ENCODE results near the gene MT1H. TPM values are rescaled to one million over a fixed set of nuclear protein-coding genes. Genes with fewer than 3 reads are reported as not detected.

Gene MT1H
- total and polyA plus RNA-seq, 2 donors = 0.85 to 50.7 TPM

Other genes starting within 250 kb of the MT1H start
- gene AMFR, start 244.3 kb upstream of the MT1H start, total RNA-seq = 34.6 TPM
- 52.4 TPM for gene AMFR, start 244.3 kb upstream of the MT1H start, polyA plus RNA-seq
- 79.7 TPM for gene NUDT21, start 218.5 kb upstream of the MT1H start, total RNA-seq
- 40.3 TPM for gene NUDT21, start 218.5 kb upstream of the MT1H start, polyA plus RNA-seq
- gene OGFOD1, start 218.3 kb upstream of the MT1H start, total RNA-seq = 26.0 TPM
- 18.8 TPM for gene OGFOD1, start 218.3 kb upstream of the MT1H start, polyA plus RNA-seq
- 36.2 TPM for gene BBS2, start 149.8 kb upstream of the MT1H start, total RNA-seq
- gene BBS2, start 149.8 kb upstream of the MT1H start, polyA plus RNA-seq = 49.2 TPM
- 7.5 TPM for gene MT4, start 104.7 kb upstream of the MT1H start, total RNA-seq
- 38.1 TPM for gene MT4, start 104.7 kb upstream of the MT1H start, polyA plus RNA-seq
- gene MT3, start 80.3 kb upstream of the MT1H start, total RNA-seq = 2.5 TPM
- gene MT3, start 80.3 kb upstream of the MT1H start, polyA plus RNA-seq = 13.1 TPM
- gene MT2A, start 61.2 kb upstream of the MT1H start, total RNA-seq = 7.8 TPM
- gene MT2A, start 61.2 kb upstream of the MT1H start, polyA plus RNA-seq = 2,040 TPM
- gene MT1E, start 44.0 kb upstream of the MT1H start, total RNA-seq = 2.1 TPM
- gene MT1E, start 44.0 kb upstream of the MT1H start, polyA plus RNA-seq = 126 TPM
- gene MT1M, start 37.2 kb upstream of the MT1H start, total RNA-seq = 0.28 TPM
- 97.7 TPM for gene MT1M, start 37.2 kb upstream of the MT1H start, polyA plus RNA-seq
- 1.2 TPM for gene MT1A, start 31.1 kb upstream of the MT1H start, total RNA-seq
- gene MT1A, start 31.1 kb upstream of the MT1H start, polyA plus RNA-seq = 285 TPM
- gene MT1B, start 17.9 kb upstream of the MT1H start, total RNA-seq = not detected
- 4.7 TPM for gene MT1B, start 17.9 kb upstream of the MT1H start, polyA plus RNA-seq
- 1.5 TPM for gene MT1F, start 11.9 kb upstream of the MT1H start, total RNA-seq
- gene MT1F, start 11.9 kb upstream of the MT1H start, polyA plus RNA-seq = 24.6 TPM
- gene MT1G, start 1.7 kb upstream of the MT1H start, total RNA-seq = 0.90 TPM
- gene MT1G, start 1.7 kb upstream of the MT1H start, polyA plus RNA-seq = 353 TPM
- 21.2 TPM for gene MT1X, start 12.7 kb downstream of the MT1H start, total RNA-seq
- gene MT1X, start 12.7 kb downstream of the MT1H start, polyA plus RNA-seq = 3,725 TPM
- 85.9 TPM for gene NUP93, start 60.3 kb downstream of the MT1H start, total RNA-seq
- gene NUP93, start 60.3 kb downstream of the MT1H start, polyA plus RNA-seq = 58.3 TPM
- 0.52 TPM for gene SLC12A3, start 195.4 kb downstream of the MT1H start, total RNA-seq
- 0.34 TPM for gene SLC12A3, start 195.4 kb downstream of the MT1H start, polyA plus RNA-seq

Measured in thymus (tissue), 2 donors.